Measurements from ENCODE around the gene HMX1. TPM values are rescaled to one million over a fixed set of nuclear protein-coding genes. Genes with fewer than 3 reads are reported as not detected.

Gene HMX1
- total and polyA plus RNA-seq, 2 donors (not counting 1 experiment from before 2014, with no cell fraction given): not detected

DNA sequence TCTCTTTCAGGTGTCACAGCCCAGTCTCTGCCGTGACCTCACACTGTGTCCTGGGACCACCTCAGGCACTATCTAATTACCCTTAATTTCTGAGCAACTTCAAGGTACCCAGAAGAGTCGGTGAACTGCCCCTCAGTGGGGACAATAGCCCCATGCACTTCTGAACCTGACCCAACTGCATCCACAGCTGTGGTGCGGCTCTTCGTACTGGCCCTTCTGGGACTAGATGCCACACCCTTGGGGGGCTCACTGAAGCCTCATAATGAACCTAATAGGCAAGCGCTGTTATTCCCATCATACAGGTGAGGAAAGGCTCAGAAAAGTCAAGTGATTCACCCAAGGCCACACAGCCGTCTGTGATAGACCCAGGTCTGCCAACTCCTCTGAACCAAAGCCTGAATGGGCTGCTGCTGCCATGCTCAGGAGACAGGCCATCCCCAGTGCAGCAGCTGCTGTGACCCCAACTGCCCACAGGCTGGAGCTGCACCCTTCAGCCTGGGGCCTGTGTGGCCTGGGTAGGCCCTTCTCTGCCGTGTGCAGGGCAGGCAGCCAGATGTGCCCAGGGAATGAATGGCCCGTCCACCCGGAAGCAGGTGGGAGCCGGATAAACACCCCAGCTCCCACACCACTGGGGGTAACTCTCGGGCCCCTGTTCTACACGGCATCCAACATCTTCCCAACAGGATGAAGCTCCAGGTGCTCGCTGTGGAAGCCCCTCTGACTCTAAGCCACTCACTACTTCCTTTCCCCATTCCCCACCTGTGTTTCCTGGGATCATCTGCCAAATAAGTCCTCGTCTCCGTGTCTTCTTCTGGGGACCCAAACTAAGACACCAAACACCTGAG lies 35.9 kb downstream of the HMX1 start:
- Histone ChIP-seq H3K36me3 (replicated peaks in 1 of 2; ENCODE audit: control extremely low read depth in 1 of 2, control insufficient read depth in 1 of 2, extremely low read depth in 1 of 2, insufficient read depth in 2 of 2, low read length in 1 of 2) (no peaks in the 10 kb centered on the region), H3K9ac (ENCODE audit: low read length) (no peak overlapping the region), H3K27ac (ENCODE audit: low read length in 2 of 2) (no peak overlapping the region), H3K4me2 (replicated peaks; ENCODE audit: low read depth, low read length, poor library complexity, severe bottlenecking) (no peak overlapping the region), H3K4me3 (ENCODE audit: control extremely low read depth in 1 of 5, extremely low read depth in 1 of 5, insufficient read depth in 1 of 5, low read depth in 2 of 5, low read length in 4 of 5) (no peak overlapping the region), H3K9me3 (ENCODE audit: control extremely low read depth in 1 of 3, control insufficient read depth in 2 of 3, insufficient read depth in 1 of 3, low read length in 2 of 3) (peaks cover 0 to 19% (median 0%) of the 10 kb centered on the region in 3 donors), H3K4me1 (ENCODE audit: control insufficient read depth in 2 of 2, insufficient read depth in 2 of 2, low read length in 2 of 2) (no peaks in the 10 kb centered on the region), H3K79me2 (ENCODE audit: control insufficient read depth, insufficient read depth, low read length) (no peaks in the 10 kb centered on the region), H2AFZ (ENCODE audit: insufficient read depth, low read depth, low read length, poor library complexity, severe bottlenecking) (no peak overlapping the region), H4K20me1 (ENCODE audit: control insufficient read depth, insufficient read depth, low read length, poor library complexity, severe bottlenecking) (no peaks in the 10 kb centered on the region), H3K27me3 (replicated peaks in 1 of 4; ENCODE audit: control extremely low read depth in 1 of 4, control insufficient read depth in 3 of 4, insufficient read depth in 4 of 4, low read length in 3 of 4) (no peaks in the 10 kb centered on the region)
- CTCF ChIA-PET: no interaction called here
- WGBS (ENCODE audit: insufficient coverage): 93% methylated on average over 15 of the region's 15 CpGs
- Mint-ChIP-seq H3K4me3 (no peak overlapping the region), H3K27me3 (no peaks in the 10 kb centered on the region), H3K4me1 (no peaks in the 10 kb centered on the region), H3K27ac (no peak overlapping the region), H3K9me3 (ENCODE audit: insufficient read depth) (no peaks in the 10 kb centered on the region)
- DNase-seq: no peak
- TF ChIP-seq EZH2 (IDR thresholded peaks at IDR 0.05; ENCODE audit: borderline replicate concordance, insufficient read depth, low read depth, low read length, poor library complexity, severe bottlenecking): no peak
- TF ChIP-seq, protein P1, sequence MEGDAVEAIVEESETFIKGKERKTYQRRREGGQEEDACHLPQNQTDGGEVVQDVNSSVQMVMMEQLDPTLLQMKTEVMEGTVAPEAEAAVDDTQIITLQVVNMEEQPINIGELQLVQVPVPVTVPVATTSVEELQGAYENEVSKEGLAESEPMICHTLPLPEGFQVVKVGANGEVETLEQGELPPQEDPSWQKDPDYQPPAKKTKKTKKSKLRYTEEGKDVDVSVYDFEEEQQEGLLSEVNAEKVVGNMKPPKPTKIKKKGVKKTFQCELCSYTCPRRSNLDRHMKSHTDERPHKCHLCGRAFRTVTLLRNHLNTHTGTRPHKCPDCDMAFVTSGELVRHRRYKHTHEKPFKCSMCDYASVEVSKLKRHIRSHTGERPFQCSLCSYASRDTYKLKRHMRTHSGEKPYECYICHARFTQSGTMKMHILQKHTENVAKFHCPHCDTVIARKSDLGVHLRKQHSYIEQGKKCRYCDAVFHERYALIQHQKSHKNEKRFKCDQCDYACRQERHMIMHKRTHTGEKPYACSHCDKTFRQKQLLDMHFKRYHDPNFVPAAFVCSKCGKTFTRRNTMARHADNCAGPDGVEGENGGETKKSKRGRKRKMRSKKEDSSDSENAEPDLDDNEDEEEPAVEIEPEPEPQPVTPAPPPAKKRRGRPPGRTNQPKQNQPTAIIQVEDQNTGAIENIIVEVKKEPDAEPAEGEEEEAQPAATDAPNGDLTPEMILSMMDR (IDR thresholded peaks at IDR 0.05): no peak
- intact Hi-C loops (cut with micrococcal nuclease): no loop called here
- ATAC-seq (ENCODE audit: low read depth): no peak
- POLR2A ChIA-PET: no interaction called here

DNA sequence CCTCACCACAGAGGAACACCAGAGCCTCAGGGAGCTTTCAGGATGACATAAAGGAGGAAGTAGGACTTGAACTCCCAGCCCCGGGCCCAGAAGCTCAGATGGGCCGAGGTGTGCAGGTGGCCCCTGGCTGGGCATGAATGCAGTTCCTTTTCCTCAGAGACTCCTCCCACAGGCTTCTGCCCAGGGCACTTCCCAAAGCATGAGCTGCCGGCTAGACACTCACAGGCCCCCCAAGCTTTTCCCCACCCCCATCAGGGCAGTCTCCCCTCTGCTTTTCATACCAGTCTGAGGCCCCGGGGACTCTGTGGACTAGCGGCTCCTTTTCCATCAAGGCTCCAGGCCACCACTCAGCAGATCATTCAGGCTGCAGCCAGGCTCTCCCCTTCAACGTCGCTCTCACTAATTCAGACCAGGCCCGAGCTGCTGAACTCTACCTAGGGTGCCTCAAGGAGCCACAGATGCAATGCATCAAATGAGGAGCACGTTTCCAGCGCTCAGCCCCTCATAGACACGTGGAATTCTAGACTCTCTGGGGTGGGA lies 36.9 kb downstream of the HMX1 start:
- no peaks in the 10 kb centered on the region for H3K9me3 Mint-ChIP-seq (ENCODE audit: insufficient read depth)
- H3K4me3 Mint-ChIP-seq: no peak overlapping the region
- H3K4me3 ChIP-seq (ENCODE audit: control extremely low read depth in 1 of 5, extremely low read depth in 1 of 5, insufficient read depth in 1 of 5, low read depth in 2 of 5, low read length in 4 of 5): no peak overlapping the region
- H3K4me2 ChIP-seq (replicated peaks; ENCODE audit: low read depth, low read length, poor library complexity, severe bottlenecking): no peak overlapping the region
- no peaks in the 10 kb centered on the region for H4K20me1 ChIP-seq (ENCODE audit: control insufficient read depth, insufficient read depth, low read length, poor library complexity, severe bottlenecking)
- no peaks in the 10 kb centered on the region for H3K27me3 Mint-ChIP-seq
- WGBS (ENCODE audit: insufficient coverage): 48% methylated on average over 8 of the region's 11 CpGs
- H3K9me3 ChIP-seq (ENCODE audit: control extremely low read depth in 1 of 3, control insufficient read depth in 2 of 3, insufficient read depth in 1 of 3, low read length in 2 of 3): peaks cover 0 to 12% (median 0%) of the 10 kb centered on the region in 3 donors
- H3K36me3 ChIP-seq (replicated peaks in 1 of 2; ENCODE audit: control extremely low read depth in 1 of 2, control insufficient read depth in 1 of 2, extremely low read depth in 1 of 2, insufficient read depth in 2 of 2, low read length in 1 of 2): no peaks in the 10 kb centered on the region
- no peak overlapping the region for H3K27ac Mint-ChIP-seq
- ATAC-seq (ENCODE audit: low read depth): no peak
- H3K4me1 ChIP-seq (ENCODE audit: control insufficient read depth in 2 of 2, insufficient read depth in 2 of 2, low read length in 2 of 2): no peaks in the 10 kb centered on the region
- no peak for DNase-seq
- H3K9ac ChIP-seq (ENCODE audit: low read length): no peak overlapping the region
- H2AFZ ChIP-seq (ENCODE audit: insufficient read depth, low read depth, low read length, poor library complexity, severe bottlenecking): no peak overlapping the region
- H3K4me1 Mint-ChIP-seq: no peaks in the 10 kb centered on the region
- TF ChIP-seq EZH2 (IDR thresholded peaks at IDR 0.05; ENCODE audit: borderline replicate concordance, insufficient read depth, low read depth, low read length, poor library complexity, severe bottlenecking): no peak
- TF ChIP-seq, protein P1 (IDR thresholded peaks at IDR 0.05): no peak
- CTCF ChIA-PET: no interaction called here
- POLR2A ChIA-PET: no interaction called here
- no peaks in the 10 kb centered on the region for H3K27me3 ChIP-seq (replicated peaks in 1 of 4; ENCODE audit: control extremely low read depth in 1 of 4, control insufficient read depth in 3 of 4, insufficient read depth in 4 of 4, low read length in 3 of 4)
- H3K79me2 ChIP-seq (ENCODE audit: control insufficient read depth, insufficient read depth, low read length): no peaks in the 10 kb centered on the region
- intact Hi-C loops (cut with micrococcal nuclease): no loop called here
- no peak overlapping the region for H3K27ac ChIP-seq (ENCODE audit: low read length in 2 of 2)

Data from B cell (primary cell).